ENCODE results near the gene HOXC5.

Gene HOXC5

GRCh38 chr12:54032627-54033100, at the start of gene HOXC5:
TSS of gene HOXC5 (plus strand) at chr12:54033050. CDS start at chr12:54033123, 73 bp downstream.
- DNase-seq = no peak

- no peak for DNase-seq
Observed at GRCh38 chr12:53983568-53983949, 49.3 kb upstream of the HOXC5 start.

- DNase-seq = no peak
Observed at GRCh38 chr12:53983950-53984572, 48.8 kb upstream of the HOXC5 start.

- DNase-seq = no peak
Observed at GRCh38 chr12:53984901-53985691, 47.8 kb upstream of the HOXC5 start, which contains the start of gene HOXC10. TSS of gene HOXC10 (plus strand) at chr12:53985146. CDS start at chr12:53985260, 114 bp downstream.

- DNase-seq = no peak
Observed at GRCh38 chr12:53985692-53985993, 47.2 kb upstream of the HOXC5 start.

- no peak for DNase-seq
Observed at GRCh38 chr12:53985994-53986685, 46.7 kb upstream of the HOXC5 start.

- no peak for DNase-seq
Observed at GRCh38 chr12:53986686-53987483, 46.0 kb upstream of the HOXC5 start.

- DNase-seq = no peak
Observed at GRCh38 chr12:53987787-53988230, 45.0 kb upstream of the HOXC5 start.

- DNase-seq = no peak
Observed at GRCh38 chr12:53988541-53989226, 44.2 kb upstream of the HOXC5 start.

GRCh38 chr12:53989227-53990113, 43.4 kb upstream of the HOXC5 start:
- DNase-seq = no peak

- no peak for DNase-seq
Observed at GRCh38 chr12:53990311-53991076, 42.4 kb upstream of the HOXC5 start.

- DNase-seq = no peak
Observed at GRCh38 chr12:53991077-53991460, 41.8 kb upstream of the HOXC5 start.

- no peak for DNase-seq
Observed at GRCh38 chr12:53992377-53992889, 40.4 kb upstream of the HOXC5 start.

- DNase-seq = no peak
Observed at GRCh38 chr12:53993162-53994008, 39.5 kb upstream of the HOXC5 start.

- DNase-seq = no peak
Observed at GRCh38 chr12:53994009-53994263, 38.9 kb upstream of the HOXC5 start.

- no peak for DNase-seq
Observed at GRCh38 chr12:53994264-53995001, 38.4 kb upstream of the HOXC5 start.

- no peak for DNase-seq
Observed at GRCh38 chr12:53995002-53995377, 37.9 kb upstream of the HOXC5 start.

- DNase-seq = no peak
Observed at GRCh38 chr12:53995378-53996239, 37.2 kb upstream of the HOXC5 start.
